Esophagus squamous epithelium (tissue), 4 donors: Measurements from ENCODE around the gene RABGEF1.

Source experiments
- POLR2A ChIP-seq, 4 donors: fragments of 450-650 bp; IDR thresholded peaks; one replicate each; pipeline ENCODE4 v1.6.1; 2017; ENCODE audit warnings: antibody characterized with exemption in 4 of 4, mild to moderate bottlenecking in 4 of 4, moderate library complexity in 3 of 4
- TF ChIP-seq, protein P1 (sequence below), 6 experiments: fragments of 450-650 bp in 4 of 6; fragments of 200-600 bp in 2 of 6; sonication (generic) in 2 of 6; IDR thresholded peaks; one replicate each; pipeline ENCODE4 v1.5.1; 2016 to 2019; ENCODE audit warnings: antibody characterized with exemption in 6 of 6, mild to moderate bottlenecking in 4 of 6, moderate library complexity in 4 of 6

DNA sequence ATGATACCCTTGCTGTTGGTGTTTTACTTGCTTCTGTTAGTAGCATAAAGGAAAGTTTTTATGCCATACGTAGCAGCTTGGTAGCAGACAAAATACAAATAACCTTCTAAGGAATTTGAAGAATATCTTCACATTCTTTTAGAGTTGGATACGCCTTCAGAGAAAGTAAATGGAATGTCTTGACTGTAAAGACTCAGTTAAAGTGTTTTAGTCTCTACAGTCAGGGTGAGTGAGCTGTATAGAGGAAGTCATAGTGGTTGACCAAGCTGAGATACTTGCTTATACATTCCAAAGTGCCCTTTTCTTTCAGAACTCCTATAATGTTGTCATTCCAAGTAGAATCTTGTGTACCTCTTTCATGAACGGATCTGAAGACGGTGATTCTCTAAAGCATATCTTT, 37.7 kb downstream of the RABGEF1 start:
- TF ChIP-seq, protein P1, sequence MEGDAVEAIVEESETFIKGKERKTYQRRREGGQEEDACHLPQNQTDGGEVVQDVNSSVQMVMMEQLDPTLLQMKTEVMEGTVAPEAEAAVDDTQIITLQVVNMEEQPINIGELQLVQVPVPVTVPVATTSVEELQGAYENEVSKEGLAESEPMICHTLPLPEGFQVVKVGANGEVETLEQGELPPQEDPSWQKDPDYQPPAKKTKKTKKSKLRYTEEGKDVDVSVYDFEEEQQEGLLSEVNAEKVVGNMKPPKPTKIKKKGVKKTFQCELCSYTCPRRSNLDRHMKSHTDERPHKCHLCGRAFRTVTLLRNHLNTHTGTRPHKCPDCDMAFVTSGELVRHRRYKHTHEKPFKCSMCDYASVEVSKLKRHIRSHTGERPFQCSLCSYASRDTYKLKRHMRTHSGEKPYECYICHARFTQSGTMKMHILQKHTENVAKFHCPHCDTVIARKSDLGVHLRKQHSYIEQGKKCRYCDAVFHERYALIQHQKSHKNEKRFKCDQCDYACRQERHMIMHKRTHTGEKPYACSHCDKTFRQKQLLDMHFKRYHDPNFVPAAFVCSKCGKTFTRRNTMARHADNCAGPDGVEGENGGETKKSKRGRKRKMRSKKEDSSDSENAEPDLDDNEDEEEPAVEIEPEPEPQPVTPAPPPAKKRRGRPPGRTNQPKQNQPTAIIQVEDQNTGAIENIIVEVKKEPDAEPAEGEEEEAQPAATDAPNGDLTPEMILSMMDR (IDR thresholded peaks at IDR 0.05), result no peak
- no peak for TF ChIP-seq POLR2A (IDR thresholded peaks at IDR 0.05)
